ENCODE data around the gene RNF26.

Gene RNF26

DNA sequence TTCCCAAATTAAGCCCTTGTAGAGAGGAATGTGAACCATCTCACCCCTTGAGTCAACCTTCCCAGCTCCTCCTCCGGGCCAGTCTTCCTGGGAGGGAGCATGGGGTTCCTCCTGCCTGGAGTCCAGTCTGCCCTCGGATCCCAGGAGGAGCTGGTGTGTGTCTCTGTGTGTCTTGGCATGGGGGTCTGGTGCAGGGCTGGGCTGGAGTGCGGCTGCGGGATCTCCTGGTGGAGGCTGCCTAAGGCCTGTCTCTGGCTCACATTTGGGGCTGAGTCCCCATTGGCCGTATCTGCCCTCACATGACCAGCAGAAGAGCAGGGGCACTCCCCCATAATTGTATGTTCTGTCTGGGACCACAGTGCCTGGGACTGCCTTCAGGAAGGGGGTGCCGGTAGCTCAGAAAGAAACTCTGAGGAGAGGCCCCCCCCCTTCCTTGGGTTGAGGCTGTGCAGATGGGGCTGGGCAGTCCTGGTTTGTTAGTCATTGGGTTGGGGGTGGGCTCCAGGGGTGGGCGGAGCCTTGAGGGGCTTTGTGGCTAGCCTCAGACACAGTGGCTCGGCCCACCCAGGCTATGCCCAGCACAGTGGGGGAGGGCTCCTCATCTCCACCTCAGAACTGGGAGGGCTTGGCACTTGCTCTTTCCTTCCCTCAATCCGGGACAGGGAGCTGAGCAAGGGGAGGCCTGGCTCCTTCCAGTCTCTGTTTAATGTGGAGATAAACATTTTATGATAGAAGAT lies 3.4 kb downstream of the RNF26 start:
- DNase-seq: no peak

DNA sequence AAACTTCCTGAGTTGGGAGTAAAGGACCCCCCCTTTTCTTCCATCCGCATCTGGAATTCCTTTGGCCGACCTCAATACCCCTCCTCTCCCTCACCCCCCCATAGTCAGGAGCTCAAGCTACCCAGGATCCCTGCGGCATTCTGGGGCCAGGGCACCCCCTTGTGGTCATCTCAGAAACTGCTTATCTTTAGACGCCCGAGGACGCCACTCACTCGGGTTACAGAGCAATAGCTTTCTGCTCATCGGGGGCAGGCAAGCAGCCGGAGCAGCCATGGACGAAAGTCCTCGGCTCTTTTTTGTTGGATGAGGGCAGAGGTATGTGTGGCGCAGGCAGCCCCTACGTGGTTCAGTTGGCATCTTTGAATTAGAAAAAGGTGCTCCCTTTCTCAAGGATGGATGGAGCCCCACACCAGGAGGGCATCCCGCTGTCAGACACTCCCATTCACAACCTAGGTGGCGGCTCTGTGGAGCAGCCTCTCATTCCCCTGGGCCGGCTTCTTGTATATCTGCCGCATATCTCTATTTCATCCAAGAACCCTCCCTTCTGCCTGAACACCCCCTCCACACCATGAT lies 4.1 kb downstream of the RNF26 start:
- no peak for DNase-seq

DNA sequence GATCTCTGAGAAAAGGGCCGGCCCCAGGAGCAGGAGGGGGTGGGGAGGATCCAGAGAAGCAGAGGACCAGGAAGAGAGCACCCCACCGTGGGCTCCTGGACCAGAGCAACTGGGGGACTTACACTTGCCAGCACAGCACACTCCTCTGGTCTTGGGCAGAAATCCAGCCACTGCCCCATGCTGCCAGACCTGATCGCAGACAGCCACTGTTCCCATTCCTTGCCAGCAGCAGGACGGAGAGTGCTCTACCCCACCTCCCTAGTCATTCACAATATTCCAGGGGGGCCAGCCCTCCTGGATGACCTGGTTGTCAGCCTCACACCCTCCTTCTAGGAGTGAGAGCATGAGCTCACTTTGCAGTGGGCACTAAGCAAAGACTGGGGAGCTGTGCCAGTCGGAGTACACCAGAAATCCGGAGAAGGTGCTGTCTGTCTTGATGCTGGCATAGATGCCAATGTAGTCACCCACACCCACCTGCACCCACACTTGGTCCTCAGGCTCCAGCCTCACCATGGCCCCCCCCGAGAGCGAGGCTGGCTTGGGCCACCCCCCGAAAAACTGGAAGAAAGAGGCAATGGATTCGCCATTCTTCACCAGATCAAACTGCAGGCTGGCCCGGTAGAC lies 4.8 kb downstream of the RNF26 start:
- DNase-seq: no peak

DNA sequence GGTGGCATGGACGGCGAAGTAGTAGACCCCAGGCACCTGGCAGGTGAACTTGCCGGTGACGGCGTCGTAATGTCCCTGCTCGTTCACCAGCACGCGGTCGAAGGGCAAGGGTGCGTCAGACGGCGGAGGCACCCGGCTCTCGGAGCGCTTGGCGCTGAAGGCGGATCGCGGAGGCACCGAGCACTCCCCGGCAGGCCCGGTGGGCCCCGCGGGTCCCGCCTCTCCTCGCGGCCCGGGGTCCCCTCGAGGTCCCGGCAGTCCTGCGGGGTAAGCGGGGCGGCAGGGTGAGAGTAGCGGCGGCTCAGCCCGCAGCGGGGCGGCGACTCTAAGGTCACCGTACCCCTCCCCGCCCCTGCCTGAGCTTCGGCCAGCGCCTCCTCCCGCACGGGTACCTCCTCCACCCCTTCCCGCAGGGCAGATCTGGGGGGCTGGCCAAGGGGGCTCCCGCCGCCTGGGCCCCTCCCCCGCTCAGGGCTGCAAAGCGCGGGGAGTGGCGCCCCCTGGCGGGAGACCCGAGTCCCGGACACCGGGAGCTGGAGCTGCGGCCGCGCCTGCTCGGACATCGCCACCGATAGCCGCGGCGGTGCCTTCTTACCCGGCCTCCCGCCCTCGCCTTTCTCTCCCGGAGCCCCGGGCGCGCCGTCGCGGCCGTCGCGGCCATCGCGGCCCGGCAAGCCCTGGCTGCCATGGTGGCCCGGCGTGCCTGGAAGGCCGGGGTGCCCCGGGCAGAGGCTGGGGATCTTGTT lies 5.4 kb downstream of the RNF26 start:
- DNase-seq: no peak

DNA sequence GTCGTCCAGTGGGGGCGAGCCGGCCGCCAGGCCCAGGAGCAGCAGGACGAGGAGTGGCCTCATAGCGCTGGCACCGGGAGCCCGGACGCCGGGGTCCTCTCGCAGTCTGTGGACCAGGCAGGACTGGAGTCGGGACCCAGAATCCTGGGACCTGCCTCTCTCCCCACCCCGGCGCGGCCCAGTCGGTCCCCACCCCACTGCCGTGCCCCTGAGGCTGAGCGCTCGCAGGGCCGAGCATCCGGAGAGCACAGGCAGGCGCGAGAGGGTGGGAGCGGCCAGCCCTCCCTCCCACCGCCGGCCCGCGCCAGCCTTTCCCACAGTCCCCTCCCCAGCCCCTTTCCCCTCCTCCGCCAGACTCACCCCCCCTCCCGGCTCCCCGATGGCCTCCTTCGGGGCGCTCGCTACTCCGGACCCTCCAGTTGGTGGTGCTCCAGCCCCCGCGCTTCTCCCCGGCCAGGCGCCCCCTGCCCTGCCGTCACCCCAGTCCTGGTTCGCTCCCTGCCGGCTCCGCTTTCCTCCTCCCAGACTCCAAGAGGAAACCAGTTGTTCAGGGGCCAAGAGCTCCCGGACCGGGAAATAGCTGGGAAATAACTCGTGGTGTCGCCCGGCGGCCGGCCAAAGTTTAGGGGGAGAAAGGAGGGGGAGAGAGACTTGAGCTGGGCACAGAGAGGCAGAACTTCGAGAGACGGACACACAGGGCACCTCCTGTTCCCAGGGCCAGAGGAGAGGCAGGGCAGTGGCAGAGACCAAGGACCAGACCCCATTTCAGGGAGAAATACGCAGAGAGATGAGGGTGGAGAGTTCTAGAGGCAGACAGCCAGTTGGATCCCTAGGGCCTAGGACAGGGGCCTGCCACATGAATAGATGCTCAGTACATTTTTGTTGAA lies 6.3 kb downstream of the RNF26 start, which contains the start of gene C1QTNF5:
Gene C1QTNF5 (minus strand): TSS at position 549 of the 887 bp plus-strand sequence. CDS start 486 bp downstream, at position 63.
- no peak for DNase-seq

DNA sequence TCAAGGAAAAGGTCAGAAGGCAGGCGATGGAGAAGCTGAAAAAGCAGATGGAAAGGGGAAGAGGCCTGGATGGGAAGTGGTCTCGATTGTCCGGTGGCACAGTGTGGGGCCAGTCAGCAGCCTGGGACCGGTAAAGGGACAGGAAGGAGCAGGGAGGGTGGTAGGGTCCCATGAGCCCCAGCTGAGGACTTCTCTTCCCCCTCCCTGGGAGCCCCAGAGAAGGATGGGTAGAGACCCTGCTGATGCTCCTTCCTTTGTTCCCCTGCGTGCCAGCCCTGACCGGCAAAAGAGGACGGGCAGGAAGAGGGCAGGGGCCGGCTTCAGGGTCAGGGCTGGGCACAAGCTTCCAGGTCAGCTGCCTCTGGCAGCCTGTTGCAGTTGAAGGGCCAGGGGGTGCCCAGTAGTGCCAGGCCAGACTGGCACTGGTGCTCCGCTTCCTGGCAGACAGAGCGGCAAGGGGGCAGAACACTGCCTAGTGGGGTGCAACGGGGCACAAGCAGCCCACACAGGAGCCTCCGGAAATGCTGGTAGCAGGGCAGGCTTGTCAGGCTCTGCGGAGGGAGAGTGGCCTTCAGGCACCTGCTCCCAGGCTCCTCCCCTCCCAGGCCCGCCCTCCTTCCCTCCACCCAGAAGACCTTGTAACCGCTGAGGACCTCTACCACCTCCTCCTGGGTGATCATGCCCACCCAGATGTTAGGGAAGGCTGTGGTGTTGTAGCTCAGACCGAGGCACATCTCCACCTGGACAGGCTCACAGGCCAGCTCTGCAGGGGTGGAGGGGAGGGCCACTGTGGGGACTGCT lies 7.1 kb downstream of the RNF26 start:
- no peak for DNase-seq

DNA sequence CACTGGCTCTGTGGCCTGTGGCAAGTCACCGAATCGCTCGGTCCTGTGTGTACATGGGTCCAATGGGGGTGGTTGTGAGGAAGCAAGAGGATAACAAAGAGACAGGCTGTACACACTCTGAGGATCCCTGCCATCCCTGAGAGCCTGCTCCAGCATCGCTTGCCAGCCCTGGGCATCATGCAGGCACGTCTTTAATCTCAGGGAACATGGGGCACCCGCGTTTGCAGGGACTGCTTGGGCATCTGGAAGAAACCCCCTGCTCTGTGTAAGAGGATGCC lies 7.6 kb downstream of the RNF26 start:
- DNase-seq: no peak

DNA sequence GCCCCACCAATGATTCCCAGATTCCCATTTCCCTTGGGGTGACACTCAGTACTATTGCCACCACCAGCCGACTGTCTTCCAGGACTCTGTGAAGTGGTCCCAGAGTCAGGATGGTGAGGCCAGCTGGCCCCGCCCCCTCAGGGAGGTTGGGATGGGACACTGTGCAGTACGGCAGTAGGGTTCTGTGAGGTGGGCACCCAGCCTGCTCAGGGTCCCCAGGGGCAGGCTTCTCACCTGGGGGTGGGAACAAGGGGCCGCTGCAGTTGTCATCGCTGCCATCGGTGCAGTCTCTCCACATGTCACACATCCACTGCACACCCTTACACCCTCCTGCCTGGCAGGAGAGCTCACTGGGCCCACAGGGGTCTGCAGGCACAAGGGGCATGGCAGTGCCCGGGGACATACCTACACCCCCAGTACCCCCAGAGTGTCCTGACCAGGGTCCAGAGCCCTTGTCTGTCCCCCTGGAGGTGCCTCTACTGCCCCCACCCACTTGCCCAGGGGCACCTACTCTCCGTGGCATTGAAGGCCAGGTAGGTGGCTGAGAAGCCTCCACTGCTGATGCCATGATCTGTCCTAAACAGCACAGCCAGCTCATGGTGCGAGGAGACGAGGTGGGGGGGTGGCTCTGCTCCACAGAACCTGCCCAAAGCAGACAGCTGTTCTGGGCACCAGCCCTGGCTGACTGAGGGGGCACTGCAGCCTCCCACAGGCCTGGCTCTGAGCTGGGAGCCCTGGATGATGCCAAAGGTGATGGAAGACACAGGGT lies 8.2 kb downstream of the RNF26 start:
- no peak for DNase-seq

DNA sequence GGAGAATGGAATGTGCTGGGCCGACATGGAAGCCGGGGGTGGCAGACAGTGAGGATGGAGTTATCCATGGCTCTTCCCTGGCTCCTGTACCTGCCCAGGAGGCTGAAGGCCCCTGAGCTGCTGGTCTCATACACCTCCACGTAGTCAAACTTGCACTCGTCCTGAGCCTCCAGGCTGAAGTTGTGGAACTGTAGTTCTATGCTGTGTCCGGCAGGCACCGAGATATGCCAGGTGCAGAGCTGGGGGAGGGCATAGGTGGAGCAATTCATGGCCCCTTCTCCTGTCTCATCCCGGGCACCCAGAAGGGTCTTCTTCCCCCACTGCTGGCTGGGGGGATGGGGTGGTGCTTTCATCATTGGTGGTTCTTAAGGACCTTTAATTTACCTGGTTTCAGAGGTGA lies 9.4 kb downstream of the RNF26 start:
- DNase-seq: no peak

DNA sequence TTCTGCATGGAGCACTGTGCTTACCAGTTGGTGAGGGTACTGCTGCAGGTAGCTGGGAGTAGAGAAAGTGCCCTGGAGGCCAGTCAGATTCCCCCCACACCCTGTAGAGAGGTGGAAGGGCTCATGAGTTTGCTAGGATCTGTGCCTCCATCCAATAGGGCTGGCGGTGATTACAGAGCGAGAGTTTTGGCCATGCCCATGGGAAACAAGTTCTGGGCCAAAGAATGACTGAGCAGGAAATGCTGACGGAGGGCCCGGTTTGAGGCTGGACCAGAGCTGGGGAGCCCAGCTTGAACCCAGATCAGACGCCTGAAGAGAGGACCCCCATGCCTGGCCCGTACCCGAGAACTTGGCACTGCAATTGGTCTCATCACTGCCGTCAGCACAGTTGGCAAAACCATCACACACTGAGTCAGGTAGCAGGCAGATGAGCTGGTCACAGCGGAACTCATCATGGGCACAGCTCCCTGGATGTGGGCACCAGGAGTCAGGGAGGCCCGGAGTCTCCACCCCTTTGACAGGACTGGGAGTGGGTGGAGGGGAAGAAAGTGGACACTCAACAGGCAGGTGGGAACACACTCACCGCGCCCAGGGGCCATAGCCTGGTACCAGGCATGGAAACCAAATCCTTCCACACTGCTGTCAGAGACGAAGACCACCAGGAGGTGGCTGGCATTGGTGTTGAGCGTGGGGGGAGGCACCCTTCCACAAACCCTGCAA lies 10.1 kb downstream of the RNF26 start:
- no peak for DNase-seq

DNA sequence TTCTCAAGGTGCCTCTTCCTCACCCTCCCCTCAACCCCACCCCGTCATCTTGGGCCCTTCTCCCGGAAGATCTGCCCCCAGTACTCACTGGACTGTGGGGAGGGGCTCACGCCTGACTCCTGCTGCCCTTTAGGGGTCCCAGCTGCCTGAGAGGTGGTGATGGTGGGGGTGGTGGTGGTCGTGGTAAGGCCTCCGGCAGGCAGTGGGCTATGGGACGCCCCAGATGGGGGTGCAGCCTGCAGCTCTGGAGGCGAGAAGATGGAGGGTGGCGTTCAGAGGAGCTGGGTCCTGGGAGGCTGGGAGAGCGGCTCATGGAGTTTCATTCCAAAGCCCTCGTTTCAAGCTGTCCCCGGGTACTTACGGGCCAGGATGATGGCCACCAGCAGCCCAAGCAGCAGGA lies 11.4 kb downstream of the RNF26 start:
- DNase-seq: no peak

DNA sequence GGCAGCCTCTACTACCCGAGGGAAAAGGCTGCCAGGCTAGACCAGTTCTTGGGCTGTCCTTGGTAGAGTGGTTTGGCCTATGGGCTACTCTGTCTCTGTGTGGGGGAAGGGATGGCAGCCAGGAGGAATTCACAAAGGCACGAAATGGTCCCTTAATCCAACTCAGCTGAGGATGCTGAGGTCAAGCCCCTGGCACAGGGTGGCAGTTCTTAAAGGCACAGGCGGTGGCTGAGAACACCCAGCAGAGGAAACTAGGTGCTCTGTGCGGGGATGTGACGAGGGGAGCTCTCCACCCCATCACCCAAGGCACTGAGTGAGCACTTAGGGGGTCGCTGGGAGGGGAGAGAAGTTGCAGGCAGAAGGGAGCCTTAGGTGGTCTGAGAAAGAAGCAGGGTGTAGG lies 12.3 kb downstream of the RNF26 start, which contains the start of gene MFRP:
Gene MFRP (minus strand): TSS at position 101 of the 400 bp plus-strand sequence. CDS start 192 bp downstream, outside the sequence.
- no peak for DNase-seq

DNA sequence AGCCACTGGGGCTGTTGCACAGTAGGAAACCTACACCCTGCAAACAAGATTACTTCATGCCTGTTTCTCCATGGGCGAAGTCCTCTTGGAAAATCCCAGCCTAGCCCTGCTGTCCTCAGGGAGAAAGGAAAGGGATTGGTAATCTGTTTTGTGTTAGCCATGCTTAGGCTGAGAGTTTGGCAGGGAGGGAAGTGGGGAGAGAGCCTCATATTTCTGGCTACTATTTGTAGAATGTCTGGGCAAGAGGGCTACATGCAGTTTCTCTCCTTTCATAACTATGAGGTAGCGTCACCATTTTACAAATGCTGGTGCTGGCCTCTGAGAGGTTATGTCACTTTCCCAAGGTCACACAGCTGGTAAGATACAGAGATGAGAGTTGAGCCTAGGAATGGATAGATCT lies 12.9 kb downstream of the RNF26 start:
- DNase-seq: no peak

DNA sequence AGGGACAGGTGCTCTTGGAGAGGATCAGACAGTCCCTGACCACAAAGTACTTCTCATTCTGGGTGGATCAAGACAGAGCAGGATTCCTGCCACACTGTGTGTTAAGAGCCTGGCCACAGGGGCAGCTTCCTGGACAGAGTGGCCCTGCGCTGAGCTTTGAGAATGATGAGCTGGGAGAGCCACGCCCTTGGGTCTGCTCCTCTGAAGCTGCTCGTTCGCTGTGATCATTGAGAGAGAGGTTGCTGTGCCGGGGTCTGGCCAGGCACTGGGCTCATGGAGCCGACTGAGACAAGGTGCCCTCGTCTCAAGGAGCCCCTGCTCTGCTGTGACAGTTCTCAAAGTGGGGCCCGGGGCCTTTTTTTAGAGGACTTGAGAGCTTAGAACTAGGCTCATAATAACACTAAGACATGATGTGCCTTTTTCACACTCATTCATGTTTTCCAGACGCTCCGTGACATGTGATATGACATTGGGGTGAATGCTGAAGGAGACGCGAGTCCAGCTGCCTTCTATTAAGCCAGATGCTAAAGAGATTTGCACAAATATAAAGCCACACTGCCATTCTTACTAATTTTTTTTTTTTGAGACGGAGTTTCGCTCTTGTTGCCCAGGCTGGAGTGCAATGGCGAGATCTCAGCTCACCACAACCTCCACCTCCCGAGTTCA lies 13.7 kb downstream of the RNF26 start:
- DNase-seq: no peak

DNA sequence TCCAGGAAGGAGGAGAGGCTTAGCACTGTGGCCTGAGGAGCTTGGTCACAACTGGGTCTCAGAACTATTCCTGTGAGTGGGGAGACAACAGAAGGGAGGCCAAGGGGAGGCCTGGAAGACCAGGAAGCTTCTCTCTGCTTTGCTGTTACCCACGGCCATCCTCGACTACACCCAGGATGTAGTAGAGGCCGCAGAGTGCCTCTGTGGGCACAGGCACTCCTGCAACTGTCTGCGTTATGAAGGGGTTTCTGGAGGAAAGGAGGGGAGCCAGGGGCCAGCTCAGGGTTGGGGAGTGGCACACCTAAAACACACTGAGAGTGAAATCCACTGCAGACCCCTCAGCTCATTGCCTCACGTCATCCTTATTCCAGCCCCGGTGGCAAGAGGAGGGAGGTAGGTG lies 16.0 kb downstream of the RNF26 start:
- DNase-seq: no peak

DNA sequence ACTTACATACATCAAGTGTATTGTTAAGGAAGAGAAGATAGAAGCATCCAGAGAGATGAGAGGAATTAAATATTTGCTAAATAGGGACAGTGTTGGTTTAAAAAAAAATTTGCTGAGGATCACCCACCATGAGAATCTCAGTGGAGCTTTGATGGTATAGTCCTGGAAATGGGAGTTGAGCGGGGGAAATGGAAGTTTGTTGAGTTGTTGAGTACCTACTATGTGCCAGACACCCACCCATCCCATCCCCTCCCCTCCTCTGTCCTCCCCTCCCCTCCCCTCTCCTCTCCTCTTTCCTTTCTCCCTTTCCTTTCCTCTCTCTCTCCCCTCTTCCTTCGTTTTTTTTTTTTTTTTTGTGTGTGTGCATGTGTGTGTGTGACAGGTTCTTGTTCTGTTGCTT lies 16.9 kb downstream of the RNF26 start:
- DNase-seq: no peak

DNA sequence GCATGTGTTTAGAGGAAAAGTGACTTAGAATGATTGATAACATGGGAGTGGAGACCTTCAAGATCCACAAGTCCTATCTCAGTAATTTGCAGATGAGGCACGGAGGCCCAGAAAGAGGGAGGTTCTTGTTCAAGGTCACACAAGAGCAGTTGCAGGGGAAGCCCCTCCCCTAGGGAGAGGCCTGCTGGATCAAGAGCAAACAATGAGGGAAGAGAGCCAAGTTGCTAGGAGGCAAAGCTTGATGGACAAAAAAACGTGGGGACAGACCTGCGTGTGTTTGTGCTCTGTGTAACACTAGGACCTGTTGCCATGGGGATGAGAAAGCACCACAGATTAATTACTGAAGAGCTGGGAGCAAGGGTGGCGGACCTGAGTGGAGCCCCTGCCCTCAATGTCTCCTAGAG lies 18.5 kb downstream of the RNF26 start:
- DNase-seq: no peak

DNA sequence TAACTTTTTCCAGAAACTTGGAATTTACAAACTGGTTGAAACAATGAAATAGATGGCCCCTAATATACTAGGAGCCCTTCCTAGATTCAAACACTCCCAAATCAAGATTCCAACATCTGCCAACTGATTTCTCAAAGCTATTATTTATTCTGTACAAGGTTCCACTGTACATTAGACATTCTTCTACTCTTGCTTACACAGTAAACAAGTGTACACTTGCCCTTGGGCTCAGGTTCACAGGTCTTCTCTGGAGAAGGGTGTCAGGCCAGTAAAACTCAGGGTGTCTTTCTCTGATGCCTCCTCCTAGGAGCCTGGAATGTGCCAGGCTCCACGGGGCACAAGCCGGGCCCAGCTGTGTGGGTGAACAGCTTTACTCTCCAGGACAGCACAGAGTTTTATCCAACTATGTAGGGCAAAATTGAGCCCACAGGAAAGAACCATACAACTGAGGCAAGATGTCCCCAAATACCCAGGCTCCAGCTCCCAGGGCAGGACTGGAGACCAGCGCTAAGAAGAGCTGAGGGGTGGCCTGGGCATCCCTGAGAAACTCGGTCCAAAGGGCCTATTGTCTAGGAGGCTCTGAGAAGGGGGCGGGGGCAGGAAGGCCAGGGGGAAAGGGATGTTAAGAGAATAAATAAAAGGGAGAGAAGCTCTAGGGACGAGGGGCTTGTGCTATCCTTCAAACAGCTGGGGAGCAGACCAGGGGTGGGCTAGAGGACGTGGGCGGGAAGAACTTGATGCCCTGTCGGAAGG lies 20.9 kb downstream of the RNF26 start:
- DNase-seq: no peak
